AG08396 (cell line): ENCODE results near the gene TMA7.

Experiments used
- DNase-seq: peaks from one replicate; pipeline ENCODE4 v3.0.0; 2012; ENCODE audit warnings: low spot score, mixed read lengths

TMA7 gene

DNA sequence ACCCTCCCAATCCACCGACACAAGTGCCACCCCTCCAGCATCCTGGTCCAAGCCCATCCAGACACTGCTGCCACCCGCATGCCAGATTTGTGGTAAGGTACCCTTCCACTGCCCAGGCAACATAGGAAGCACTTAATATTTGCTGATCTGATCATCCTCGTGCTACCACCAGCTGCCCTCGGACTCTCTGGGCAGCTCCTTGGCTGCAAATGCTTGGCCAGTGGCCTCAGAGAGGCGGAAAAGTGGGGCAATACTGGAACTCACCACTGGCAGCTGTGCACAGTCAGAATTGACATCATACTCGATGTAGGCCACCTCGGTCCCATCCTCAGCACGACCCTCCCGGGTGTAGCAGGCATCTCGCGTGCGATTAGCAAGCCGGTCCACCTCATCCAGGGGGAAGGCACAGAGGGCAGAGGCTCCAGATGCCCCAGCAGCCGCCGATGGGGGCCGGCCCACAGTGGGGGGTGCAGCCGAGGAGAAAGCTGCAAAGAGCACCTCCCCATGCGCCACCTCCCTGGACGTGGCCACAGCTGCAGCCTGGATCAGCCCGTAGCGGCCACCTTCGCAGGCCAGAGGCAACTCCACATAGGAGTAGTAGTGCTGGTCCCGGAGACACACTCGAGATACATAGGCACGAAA, 16.7 kb upstream of the TMA7 start:
- DNase-seq = no peak

DNA sequence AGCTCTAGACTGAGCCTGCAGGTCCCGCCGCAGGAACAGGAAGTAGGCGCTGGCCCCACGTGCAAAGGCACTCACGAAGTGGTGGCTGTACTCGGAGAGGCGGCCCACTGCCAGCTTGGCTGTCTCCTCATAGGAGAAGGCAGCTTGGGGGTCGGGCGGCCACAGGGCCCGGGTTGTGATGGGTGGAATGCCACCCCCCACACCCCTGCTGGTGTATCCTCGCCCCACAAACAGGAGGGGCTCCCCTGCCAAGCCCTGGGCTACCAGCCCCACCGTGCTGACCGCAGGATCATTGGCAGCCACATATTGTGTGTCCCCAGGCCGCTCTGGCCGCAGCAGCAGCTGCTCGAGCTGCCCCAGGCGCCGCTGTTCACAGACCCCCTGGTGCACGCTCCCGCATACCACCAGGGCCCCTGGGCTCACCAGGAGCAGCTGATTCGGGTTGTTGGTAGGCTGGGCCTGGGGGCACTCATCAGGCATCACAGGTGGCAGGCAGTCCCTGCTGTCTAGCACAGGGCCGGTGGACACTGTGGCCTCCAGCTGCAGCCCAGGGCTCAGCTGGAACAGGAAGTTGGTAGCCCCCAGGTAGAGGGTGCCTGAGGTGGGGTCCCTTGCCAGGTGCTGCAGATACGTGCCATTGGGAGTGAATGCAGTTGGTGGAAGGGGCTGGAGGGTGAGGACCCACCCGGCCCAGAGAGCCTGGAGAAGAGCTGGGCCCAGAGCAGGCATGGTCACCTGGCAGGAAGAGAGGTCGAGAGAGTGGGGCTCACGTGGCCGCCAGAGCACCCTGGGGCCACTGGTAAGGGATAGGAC, 16.0 kb upstream of the TMA7 start:
- DNase-seq = no peak

DNA sequence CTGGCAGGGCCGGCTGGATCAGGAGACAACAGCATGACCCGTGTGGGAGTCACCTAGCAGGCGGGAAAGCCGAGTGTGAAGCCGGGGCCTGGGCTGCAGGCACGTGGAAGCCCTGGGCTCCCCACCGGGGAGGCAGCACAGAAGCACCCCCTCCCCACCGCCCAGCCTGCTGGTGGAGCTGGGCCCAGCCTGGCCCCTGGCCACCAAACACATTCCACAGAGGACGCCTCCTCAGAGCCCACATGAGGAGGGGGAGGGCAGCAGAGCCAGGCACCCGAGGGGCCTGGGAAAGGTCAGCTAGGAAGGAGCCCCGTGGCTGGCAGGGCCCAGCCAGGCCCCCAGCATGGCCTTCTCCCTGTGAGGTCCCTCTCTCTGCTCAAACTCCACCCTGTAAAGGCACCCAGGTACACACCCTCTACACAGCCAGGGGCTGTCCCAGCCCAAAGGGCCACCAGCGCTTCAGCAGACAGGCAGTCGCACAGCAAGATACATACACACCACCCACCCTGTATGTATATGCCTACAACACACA, 14.7 kb upstream of the TMA7 start:
- no peak for DNase-seq

DNA sequence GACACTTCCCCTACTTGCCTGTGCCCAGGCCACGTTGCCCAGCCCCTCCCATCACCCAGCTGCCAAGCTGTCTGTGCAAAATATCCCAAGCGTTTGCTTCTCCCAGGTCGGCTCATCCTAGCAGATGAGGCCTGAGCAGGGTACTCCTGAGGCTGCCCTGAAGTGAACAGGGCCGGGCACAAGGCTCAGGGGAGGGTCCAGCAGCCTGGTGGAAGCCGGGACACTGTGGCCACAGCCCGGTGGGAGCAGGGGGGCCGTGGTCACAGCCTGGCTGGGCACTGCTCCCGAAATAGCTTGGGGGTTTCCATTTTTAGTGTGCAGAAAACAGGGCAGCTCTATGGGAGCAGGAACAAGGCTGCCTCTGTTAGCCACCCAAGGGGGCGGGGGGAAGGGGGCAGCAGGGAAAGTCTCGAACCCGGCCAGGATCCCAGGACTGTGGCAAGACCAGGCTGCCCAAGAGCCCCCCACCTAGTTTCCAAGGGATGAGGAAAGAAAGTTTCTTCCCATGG, 13.6 kb upstream of the TMA7 start:
- DNase-seq = no peak

DNA sequence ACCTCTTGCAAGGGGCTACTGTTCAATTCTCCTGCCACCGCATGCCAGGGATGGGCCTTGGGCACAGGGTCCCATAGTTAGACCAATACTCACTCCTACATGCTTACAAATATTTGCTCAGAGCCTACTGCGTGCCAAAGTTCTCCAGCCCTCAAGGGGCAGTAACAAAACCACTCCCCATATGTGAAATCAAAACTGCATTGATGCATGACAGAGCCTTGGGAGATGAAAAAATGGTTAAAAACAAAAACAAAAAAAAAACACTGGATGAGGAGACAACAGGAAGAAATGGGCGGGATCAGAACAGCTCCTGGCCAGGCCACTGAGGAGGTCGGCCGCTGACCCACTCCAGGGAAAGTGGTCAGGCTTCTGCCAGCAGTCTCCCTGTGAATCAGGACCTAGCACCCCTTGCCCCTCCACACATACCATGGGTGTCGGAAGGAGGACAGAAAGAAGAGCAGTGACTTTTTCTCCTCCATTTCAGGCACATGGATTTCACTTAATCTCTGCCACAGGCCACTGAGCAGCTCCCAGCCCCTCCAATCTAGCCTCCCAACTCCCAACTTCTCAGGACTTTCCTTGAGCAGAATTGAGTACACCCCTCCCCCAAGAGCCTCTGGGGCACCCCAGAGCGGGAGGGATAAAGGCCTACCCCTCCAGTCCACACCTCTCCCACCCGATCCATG, 13.0 kb upstream of the TMA7 start:
- DNase-seq = peak; percentile 56

DNA sequence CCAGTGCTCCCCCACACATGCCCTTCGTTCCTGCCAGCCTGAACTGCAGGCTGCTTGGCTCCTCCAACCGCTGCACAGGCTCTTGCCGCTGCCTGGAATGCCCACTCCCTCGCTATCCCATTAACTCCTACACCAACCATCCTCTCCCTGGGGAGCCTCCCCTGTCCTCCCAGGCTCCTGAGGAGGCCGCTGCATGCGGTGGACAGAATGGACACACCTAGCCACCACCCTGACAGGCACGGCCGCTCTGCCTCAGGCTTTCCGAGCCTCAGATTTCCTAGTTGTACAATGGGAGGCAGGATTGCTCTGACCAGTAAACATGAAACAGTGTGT, 12.5 kb upstream of the TMA7 start:
- no peak for DNase-seq

DNA sequence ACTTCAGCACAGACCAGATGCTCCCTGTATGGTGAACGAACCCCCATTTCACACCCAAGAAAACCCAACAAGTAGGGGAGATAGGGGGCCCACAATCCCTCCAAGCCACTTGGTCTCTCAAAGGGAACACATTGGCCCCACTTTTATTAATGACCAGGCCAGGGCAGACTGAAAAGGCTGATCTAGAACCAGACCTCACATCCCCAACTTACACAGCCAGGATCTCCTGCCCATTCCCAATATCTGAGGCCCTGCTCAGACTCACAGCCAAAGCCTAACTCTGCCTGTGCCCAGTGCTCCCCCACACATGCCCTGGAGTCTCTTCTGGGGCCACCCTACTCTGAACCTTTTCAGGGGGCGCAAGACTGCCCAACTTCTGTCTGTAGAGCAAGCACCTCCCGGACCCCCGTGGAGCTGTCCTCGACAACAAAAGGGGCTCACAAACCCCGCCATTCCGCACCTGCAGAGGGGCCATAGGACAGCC, 11.9 kb upstream of the TMA7 start:
- no peak for DNase-seq

DNA sequence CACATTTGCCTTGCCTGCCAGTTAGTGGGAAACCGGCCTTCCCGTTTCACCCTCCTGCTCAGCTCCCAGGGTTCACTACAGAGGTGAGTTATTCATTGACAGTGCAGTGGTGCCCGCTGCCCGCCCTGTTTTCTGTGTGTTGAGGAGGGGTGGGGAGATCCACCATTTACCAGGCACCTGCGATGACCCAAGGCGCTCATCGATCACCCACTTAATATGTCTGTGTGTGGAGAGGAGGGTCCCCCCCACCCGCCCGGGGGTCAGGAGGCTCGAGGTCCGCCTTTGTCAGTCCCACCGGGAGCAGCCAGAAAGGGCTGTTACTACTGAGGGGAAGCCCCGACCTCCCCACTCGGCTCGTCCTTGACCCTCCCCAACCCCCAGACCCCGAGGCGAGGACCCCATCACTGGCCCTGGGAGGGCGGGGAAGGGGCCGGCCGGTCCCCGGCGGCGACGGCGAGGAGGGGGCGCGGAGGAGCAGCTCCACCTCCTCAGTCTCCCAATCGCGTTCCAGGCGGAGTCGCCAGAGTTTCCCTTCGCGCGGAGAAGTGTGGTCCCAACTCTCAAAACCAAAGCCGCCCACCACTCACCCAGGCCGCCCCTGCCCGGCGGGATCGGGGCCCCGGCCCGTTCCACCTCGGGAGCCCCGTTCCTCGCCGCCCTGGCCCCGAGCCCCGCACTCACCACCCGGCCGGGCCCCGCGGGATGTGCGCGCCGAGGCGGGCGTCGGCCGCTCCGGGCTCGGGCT, 11.3 kb upstream of the TMA7 start:
- DNase-seq = no peak

DNA sequence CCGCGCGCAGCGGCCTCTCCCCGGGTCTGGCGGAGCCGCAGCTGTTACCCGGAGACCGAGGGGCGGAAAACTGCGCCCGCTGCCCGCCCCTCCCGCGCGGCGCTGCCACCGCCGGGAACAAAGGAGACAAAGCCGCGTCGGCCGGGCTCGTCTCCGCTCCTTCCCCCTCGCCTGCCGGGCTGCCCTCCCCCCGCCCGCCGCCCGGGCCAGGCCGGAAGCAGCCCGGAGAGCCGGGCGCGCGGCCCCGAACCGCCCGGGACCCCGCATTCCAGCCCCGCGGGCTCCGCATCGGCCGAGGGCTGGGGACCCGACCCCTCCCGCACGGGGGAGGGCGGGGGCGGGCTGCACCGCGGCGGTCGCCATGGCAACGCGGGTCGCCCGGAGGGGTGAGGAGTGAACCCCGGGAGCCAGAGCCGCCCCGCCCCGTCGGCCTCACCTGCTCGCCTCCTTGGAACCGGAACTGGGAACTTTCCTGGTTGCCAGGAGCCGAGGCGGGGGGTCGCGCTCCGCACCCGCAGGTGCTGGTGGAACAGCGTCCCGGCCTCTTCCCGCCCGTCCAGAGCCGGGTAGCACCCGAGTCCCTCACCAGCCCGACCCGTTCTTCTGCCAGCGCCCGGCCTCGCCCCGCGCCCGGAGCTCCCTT, 10.6 kb upstream of the TMA7 start:
- DNase-seq = peak; percentile 84

DNA sequence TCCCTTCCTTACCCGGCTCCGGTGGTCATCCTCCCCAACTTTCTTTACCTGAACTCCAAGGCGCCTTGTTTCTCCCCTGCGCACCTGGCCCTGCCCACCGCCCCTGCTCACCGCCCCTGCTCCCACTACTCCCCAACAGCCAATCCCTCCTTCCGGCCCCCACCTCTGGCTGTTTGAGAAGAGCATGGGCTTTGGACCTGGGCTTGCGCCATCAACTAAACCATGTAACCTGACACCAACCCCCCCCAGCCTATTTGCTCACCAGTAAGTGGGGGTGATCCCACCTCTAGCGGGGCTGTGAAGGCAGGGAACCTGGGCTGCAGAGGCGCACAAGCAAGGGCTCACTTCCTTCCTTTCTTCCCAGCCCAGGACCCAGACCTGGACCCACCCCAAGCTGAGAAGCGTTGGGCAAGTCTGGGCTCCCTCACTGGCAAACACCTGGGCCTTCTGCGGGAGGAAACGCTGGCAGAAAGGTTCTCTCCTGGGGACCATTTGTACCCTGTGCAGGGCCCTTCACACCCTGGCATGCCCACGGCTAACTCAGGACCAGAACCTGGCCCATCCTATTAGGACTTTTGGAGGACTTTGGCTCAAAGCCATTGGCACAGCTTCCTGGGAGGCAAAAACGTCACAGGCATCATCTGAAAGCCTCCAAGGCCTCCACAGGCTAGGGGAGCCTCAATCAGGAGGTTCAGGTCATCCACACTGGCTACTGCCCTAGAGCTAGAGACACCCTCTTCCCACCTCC, 9.9 kb upstream of the TMA7 start, which contains the start of gene PLXNB1:
Gene PLXNB1, minus strand, starts transcription at position 127 of the 748 bp plus-strand sequence. CDS start 5,475 bp downstream, outside the sequence.
- no peak for DNase-seq

DNA sequence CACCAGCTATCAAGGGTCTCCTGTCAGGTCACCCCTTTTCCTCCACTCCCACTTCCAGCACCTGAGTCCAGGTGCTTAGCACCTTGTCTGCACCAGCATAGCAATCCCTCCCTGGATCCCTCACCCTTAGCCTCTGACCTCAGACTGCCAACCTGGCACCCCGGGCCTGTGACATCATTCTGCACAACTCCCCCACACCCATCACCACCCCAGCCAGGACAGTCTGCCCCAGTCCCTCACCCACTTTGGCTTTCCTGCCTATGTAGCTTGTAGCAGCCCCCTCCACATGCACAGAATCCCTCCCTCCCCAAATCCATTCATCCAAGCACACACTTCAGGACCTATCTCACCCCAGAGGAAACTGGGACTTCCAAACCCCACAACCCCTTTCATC, 9.4 kb upstream of the TMA7 start:
- no peak for DNase-seq

DNA sequence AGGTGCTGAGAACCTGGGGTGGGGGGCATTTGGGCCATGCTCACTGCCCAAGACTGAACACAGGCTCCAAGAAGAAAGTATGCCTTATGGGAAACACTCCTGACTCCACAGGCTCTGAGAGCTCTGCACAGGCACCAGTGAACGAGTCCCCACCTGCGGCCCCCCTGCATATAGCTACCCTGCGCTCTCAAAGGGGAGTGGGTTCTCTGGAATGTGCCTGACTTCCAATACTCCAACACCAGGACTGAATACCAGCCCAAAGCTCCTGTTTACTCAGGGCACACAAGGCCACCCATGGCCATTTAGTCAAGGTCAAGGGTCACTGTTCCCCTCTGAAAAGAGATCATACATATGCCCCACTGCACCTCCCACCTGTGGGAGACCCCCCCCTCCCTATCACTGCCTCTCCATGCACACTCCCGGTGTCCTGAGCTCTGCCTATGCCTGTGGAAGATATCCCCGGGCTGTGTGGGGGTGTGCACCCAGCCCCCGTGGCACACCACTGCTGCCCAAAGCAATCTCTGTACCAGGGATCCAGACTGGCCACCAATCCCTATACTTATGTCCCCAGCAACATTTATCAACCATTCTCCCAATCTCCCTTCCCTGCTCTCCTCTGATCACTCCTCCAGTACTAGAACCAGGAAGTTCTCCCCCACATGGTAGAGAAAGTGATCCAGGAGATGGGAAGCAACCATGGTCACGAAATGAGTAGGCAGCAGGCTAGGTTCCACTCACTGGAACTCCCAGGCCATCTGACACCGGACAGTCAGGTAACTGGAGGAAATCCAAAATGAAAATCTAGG, 8.6 kb upstream of the TMA7 start:
- DNase-seq = no peak

DNA sequence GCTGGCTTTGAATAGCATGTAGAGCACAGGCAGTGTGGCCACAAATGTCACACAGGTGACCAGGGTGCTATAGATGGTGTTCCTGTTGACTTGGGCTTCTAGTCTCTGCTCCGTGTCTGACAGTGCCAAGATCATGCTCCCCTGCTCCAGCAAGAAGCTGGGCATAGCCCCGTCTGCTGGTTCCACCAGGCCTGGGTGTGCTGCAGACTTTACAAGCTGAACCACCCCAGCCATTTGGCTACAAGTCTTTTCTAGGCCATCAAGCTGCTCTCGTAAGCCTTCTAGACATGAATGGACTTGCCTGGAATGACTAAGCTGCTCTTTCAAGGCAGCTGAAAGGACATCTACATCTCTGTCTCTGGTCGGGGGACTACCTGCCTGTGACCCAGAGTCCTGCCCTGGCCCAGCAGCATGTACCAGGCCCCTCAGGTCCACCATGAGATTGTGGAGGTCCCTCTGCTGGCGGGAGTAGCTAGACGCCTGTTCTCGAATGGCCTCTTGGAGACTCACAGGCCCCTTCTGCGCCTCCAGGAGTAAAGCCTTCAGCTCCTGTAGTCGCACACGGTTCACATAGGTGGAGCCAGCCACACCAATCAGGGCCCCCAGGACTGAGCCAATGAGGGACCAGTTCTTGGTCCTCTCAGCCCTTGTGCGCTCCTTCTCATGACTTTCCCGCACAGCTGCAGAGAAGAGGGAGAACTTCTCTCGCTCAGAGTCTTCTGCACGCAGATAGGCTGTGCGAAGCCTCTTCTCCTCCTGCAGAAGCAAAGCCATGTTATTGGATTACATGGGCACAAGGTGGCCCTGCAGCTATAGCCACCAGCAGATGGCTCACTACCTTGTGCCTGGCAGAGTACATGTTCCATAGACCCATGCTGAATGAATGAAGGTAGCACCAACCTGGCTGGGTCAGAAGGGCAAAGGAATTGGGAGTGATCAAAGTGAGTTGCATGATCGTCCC, 7.4 kb upstream of the TMA7 start:
- no peak for DNase-seq

DNA sequence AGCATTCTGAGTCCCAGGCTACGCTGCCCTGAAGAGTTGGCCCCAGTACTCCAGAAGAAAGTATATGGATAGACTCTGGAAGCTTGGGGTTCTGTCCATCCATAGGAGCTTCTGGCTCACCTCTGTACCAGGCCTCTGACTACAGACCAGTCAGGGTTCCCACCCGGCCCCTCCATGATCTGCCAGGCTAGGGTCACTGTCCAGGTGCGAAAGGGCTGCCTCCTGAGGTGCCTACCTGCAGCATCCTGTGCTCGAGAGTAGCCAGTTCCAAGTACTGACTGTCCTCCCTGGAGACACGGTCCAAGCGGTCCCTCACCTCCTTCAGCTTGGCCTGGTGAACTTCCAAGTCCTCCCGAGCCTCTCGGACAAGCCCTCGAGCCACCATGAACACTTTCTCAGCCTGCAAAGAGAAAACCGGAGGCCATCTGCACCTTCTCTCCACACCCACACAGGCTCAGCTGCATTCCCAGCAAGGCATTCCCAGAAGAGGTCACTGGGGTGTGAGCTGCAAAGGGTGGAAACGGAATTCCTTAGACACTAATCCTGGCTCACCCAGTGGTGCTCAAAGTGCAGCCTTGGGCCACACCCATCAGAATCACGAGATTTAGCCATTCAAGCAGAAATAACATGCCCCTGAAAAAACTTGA, 6.5 kb upstream of the TMA7 start:
- no peak for DNase-seq

DNA sequence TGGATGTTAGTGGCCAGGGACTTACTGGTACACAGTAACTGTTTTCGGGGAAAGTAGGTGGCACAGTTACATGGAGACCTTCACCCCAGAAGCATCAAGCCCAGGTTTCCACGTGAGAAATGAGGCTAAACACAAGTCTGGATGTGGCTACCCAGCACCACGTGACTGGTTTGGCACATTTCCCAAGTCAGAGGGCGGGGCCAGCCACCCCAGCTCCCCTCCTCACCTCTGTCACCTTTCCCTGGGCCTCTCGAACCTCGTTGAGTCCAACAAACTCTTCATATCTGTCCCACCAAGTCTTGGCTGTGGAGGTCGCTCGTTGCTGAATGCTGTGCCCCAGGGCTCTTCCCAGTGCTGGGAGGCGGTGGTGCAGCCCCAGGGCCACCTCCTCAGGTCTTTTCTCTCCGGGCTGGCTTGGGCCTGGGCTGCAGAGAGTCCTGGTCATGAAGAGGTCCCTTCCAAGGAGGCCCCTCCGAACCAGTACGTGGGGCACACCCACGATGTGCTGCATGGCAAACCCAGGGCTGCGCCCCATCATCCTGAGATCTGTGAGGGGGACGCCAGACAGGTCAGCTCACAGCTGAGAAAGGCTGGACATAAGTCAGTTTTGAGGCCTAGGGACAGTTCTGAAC, 5.3 kb upstream of the TMA7 start:
- no peak for DNase-seq

DNA sequence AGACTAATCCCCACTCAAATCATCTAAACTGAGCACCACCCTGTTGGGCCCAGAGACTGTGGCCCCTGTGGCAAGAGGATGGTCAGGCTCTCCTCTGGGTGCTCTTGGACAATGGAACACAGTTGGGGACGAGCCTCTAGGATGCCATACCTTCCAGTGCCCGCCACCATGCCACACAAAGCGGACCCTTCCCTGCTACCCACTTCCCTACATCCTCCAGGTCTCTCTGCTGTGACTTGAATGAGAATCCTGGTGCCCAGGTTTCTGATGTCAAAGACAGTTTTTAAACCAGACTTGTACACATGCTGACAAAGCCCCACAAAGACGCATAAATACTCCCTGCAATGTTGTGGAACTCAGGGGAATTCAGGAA, 4.8 kb upstream of the TMA7 start:
- no peak for DNase-seq

DNA sequence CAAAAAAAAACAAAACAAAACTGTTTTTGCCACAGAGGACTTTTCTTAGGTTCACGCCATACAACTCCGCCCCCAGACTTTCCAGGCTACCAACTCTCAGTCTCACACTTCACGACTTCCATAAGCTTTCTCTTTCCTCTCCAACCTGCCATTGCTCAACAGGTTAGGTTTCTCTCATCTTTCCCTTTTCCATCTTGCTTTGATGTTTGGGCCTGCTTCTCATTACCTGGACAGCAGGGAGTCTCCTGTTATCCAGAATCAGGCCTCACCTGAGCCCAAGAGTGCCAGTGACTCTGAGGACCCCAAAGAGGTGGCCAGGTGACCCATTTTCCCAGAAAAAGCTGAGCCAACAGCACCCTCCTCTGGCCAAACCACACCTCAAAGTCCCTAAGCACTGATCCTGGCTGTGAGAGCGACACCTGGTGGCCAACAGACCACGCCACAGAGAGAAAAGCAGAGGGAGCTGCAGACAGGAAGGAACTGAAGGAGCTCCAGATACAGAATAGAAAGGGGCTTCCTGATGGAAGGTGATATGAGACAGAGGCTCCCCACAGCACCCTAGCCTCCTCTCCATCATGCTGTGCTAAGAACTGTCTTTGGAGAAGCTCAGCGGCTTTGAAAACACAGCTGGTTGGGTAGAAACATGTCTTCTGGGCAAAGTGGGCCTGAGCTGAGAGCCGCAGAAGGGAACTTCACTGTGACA, 4.1 kb upstream of the TMA7 start:
- peak; percentile 87 for DNase-seq
